Epithelial cell of proximal tubule (primary cell): ENCODE data around the gene TYMS. TPM values are rescaled to one million over a fixed set of nuclear protein-coding genes. Genes with fewer than 3 reads are reported as not detected.
"Not testable (repeated sequence)": the region's sequence is repeated elsewhere in the genome, so short reads cannot be mapped to it uniquely, and the experiment has no call there.

ENCODE experiments used
- DNase-seq: peaks from one replicate; pipeline ENCODE4 v3.0.0-alpha.2; 2011; ENCODE audit warnings: low read depth
- H3K4me3 ChIP-seq: 2 replicates; pipeline ENCODE4 v1.5.1; 2011; ENCODE audit warnings: low read depth, mild to moderate bottlenecking, low read length
- total RNA-seq: library from RNA; depleted of rRNA; stranded (reverse); fragments of >200 nt; gene quantifications from 2 replicates; pipeline ENCODE4 v1.2.3, GENCODE V29; 2015
- TF ChIP-seq, protein P1 (sequence below): conservative IDR thresholded peaks from 2 replicates; pipeline ENCODE4 v1.5.1; 2012; ENCODE audit warnings: low read depth, mild to moderate bottlenecking, low read length

The TYMS gene
- total RNA-seq, 1 donor from 2014 or later, result 65.6 TPM

DNA sequence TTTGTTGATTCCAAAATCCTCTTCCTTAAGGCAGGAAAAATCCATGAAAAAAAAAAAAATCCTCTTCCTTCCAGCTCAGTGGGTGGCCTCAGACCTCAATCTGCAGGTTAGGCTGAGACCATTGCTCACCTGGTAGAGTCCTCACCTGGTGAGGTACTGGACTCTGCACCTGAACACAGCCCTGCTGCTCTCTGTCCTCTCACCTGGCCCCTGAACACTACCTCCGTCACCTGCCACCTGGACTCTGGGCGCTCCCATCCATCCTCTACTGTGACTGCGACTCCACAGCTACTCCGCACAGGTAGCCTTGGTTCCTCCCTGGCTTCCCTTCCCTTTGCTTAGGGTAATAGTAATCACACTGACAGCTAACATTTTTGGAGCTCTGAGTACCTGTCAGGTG lies 22.1 kb downstream of the TYMS start:
- H3K4me3 ChIP-seq, result no peak overlapping the region
- DNase-seq, result no peak
- TF ChIP-seq, protein P1, sequence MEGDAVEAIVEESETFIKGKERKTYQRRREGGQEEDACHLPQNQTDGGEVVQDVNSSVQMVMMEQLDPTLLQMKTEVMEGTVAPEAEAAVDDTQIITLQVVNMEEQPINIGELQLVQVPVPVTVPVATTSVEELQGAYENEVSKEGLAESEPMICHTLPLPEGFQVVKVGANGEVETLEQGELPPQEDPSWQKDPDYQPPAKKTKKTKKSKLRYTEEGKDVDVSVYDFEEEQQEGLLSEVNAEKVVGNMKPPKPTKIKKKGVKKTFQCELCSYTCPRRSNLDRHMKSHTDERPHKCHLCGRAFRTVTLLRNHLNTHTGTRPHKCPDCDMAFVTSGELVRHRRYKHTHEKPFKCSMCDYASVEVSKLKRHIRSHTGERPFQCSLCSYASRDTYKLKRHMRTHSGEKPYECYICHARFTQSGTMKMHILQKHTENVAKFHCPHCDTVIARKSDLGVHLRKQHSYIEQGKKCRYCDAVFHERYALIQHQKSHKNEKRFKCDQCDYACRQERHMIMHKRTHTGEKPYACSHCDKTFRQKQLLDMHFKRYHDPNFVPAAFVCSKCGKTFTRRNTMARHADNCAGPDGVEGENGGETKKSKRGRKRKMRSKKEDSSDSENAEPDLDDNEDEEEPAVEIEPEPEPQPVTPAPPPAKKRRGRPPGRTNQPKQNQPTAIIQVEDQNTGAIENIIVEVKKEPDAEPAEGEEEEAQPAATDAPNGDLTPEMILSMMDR, result no peak

DNA sequence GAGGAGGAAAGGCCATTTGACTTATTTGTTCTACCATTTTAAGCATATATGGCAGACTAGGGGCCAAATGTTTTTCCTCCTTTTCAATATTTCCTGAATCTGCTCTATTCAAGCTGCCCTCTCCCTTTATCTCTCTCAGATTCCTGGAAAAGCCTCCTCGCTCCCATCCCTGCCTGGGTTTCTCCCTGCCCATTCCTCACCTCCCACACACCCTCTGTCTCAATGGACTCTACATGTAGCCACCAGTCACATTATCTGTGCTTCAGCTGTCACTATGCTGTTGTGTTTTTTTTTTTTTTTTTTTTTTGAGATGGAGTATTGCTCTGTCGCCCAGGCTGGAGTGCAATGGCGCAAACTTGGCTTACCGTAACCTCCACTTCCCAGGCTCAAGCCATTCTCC lies 22.9 kb downstream of the TYMS start:
- DNase-seq, result no peak
- H3K4me3 ChIP-seq, result no peak overlapping the region
- TF ChIP-seq, protein P1, result no peak

DNA sequence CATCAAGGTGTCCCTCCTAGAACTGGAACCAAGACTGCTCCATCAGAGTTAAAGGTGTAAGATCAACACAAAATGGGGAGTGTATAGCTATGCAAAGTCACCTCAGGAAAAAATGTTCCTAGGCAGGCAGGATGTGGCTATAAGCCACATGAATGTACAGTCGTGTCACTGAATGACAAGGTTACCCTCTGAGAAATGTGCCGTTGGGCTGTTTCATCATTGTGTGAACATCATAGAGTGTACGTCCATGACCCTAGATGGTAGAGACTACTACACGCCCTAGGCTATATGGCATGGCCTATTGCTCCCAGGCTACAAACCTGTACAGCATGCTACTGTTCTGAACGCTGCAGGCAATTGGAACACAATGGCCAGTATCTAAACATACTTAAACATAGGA lies 24.5 kb downstream of the TYMS start:
- H3K4me3 ChIP-seq, result no peak overlapping the region
- TF ChIP-seq, protein P1, result no peak
- no peak for DNase-seq

DNA sequence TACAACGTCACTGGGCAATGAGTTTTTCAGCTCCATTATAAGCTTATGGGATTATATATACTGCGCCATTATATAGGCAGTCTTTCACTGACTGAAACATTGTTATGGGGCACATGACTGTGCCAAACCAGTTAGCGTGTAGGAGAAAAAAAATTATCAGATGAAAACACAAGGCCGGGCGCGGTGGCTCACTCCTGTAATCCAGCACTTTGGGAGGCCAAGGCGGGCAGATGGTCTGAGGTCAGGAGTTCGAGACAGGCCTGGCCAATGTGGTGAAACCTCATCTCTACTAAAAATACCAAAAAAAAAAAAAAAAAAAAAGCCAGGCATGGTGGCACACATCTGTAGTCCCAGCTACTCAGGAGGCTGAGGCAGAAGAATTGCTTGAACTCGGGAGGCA lies 25.0 kb downstream of the TYMS start:
- not testable (repeated sequence) for H3K4me3 ChIP-seq, DNase-seq

DNA sequence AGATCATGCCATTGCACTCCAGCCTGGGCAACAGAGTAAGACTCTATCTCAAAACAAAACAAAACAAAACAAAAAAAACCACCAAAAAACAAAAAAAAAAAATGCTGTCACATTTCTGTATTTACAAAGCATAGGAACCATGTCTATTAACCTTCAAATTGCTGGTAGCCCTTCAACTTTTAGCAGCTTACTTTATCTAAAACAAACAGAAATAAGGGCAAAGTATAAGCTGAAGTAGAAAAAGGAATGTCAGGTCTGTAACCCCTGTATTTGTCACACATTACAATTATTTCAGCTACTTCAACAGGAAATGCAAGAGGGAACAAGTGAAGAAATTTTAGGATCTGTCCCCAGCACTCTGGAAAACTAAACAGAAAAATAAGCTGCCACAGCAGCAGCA lies 25.4 kb downstream of the TYMS start:
- no peak overlapping the region for H3K4me3 ChIP-seq
- TF ChIP-seq, protein P1, result no peak
- DNase-seq, result no peak

DNA sequence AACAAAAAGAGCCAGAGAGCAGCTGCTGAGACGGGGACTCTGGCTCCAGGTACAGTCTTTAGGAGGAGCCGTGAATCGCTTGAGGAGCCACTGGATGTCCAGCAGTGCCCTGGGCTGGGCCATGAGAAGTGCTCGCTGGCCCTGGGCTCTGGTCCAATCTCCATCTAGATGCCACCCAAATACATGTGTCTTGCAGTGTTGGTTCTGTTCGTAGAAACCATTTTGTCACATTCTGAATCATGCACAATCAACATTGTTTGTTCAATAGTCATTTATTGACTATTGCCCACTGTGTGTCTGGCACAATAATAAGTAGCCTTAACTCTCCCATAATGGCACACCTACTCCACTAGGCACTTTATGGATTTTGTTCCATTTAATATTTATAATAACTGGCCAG lies 26.1 kb downstream of the TYMS start:
- H3K4me3 ChIP-seq, result no peak overlapping the region
- TF ChIP-seq, protein P1, result no peak
- no peak for DNase-seq

DNA sequence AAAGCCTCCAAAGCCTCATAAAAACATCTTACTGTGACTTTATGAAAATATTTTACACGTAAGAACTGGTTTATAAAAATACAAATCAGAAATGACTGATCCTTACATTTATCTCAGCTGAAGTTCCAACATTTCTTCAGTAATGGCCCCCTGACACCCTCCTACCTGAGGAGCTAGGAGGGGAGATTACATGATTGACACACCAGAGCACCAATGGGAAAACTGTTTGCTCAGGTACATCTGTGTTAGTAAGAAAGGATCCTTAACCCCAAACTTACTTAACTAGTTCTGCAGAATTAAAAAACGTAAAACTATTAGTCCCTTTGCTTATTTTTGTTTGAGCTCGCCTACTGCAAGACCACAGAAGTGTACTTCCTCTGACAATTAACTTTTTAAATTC lies 28.0 kb downstream of the TYMS start:
- H3K4me3 ChIP-seq, result no peak overlapping the region
- TF ChIP-seq, protein P1, result no peak
- no peak for DNase-seq
